RWPE1 (cell line): ENCODE measurements around the gene SEC11A.
A peak's percentile ranks its signal among the peaks of the same experiment; 100 is the strongest.

Experiments used
- CTCF ChIA-PET: fragments of 350-600 bp; sonication (Branson Sonifier 250); formaldehyde crosslinking; extraction: SDS; loops from one replicate; lab custom pipeline; 2021; lab: Yijun Ruan, JAX
- POLR2A ChIA-PET: fragments of 400-600 bp; formaldehyde crosslinking; extraction: SDS; loops from one replicate; lab custom pipeline; 2020; ENCODE audit warnings: antibody characterized with exemption; ENCODE audit not compliant: low non-redundant PET; lab: Yijun Ruan, JAX
- DNase-seq: peaks from one replicate; pipeline ENCODE4 v3.0.0; 2012; ENCODE audit warnings: low spot score
- H3K27ac ChIP-seq: fragments of 450-650 bp; 2 replicates; pipeline ENCODE4 v1.5.1; 2017
- TF ChIP-seq, protein P1 (sequence below): fragments of 450-650 bp; conservative IDR thresholded peaks from 2 replicates; pipeline ENCODE4 v1.5.1; 2017; ENCODE audit warnings: low read depth, mild to moderate bottlenecking

The SEC11A gene

DNA sequence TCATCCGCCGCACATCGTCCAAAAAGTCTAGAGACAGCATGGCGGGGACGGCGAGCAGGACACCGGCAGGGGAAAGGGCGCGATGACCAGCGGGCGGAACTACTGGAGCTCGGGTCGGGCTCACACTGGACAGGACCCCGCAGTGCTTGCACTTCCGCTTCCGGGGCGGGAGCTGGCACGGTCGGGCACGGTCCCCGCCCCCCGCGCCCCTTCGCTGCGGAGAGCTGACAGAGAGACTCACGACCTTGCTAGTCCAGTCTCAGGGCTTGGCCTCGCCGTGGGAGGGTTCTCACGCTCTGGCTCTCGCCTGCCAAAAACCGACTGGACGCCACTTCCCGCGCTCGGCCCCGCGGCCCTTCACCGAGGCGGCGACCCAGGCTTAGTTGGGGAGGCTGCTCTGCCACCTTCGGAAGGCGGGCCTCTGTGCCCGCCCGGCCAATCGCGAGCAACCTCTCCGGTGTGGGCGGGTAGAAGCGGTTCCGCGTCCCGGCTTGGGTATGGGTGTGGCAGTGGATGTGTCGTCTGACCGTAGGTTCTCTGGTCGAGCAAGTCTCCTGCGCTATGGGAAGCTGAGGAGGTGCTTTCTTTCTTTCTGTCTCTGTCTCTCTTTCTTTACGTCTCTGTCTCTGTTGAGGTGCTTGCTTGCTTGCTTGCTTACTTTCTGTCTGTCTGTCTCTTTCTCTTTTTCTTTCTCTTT, at the start of gene SEC11A:
Gene SEC11A, minus strand, starts transcription at position 104 of the 697 bp plus-strand sequence. Its CDS starts 64 bp downstream, at position 40.
- CTCF ChIA-PET: interaction anchor here (0.6 to 1.4 kb wide), 8 partner anchors 9 to 426 kb away, joined by 3 to 7 read pairs (median 4); no protein-coding TSS in a partner anchor
- TF ChIP-seq, protein P1, sequence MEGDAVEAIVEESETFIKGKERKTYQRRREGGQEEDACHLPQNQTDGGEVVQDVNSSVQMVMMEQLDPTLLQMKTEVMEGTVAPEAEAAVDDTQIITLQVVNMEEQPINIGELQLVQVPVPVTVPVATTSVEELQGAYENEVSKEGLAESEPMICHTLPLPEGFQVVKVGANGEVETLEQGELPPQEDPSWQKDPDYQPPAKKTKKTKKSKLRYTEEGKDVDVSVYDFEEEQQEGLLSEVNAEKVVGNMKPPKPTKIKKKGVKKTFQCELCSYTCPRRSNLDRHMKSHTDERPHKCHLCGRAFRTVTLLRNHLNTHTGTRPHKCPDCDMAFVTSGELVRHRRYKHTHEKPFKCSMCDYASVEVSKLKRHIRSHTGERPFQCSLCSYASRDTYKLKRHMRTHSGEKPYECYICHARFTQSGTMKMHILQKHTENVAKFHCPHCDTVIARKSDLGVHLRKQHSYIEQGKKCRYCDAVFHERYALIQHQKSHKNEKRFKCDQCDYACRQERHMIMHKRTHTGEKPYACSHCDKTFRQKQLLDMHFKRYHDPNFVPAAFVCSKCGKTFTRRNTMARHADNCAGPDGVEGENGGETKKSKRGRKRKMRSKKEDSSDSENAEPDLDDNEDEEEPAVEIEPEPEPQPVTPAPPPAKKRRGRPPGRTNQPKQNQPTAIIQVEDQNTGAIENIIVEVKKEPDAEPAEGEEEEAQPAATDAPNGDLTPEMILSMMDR: no peak
- POLR2A ChIA-PET: interaction anchor here (1.0 to 1.3 kb wide), 4 partner anchors 19 to 31 kb away, joined by 4 to 5 read pairs (median 4); no protein-coding TSS in a partner anchor
- DNase-seq: peak; percentile 99
- peak within 1 kb of the TSS; percentile 99 for H3K27ac ChIP-seq

DNA sequence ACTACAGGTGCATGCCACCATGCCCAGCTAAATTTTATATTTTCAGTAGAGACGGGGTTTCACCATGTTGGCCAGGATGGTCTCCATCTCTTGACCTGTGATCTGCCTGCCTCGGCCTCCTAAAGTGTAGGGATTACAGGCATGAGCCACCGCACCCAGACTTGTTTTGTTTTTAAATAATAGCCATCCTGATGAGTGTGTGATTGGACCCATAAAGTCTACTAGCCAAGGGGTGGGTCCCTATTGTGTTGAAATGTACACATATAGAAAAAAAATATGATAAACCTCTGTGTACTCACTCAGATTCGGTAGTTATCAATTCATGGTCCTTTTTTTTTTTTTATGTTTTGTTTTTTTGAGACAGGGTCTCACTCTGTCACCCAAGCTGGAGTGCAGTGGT, 49.7 kb upstream of the SEC11A start:
- POLR2A ChIA-PET: no interaction called here
- DNase-seq: no peak
- CTCF ChIA-PET: no interaction called here

DNA sequence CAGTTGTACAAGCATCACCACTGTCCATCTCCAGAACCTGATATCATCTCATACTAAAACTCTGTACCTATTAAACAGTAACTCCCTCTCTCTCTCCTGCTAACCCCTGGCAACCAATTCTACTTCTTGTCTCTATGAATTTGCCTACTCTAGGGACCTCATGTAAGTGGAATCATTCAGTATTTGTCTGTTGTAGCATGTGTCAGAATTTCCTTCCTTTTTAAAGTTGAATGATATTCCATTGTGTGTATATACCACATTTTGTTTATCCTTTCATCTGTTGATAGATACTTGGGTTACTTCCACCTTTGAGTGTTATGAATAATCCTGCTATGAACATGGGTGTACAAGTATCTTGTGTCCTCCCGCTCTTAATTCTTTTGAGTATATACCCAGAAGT, 49.0 kb upstream of the SEC11A start:
- ChIA-PET CTCF (interaction anchor here (0.6 to 0.7 kb wide), 3 partner anchors 16 to 163 kb away, joined by 3 to 4 read pairs (median 3); no protein-coding TSS in a partner anchor), POLR2A (no interaction called here)
- DNase-seq: no peak
- no peak overlapping the region for H3K27ac ChIP-seq
- TF ChIP-seq, protein P1: no peak

More for the DNA sequence above, 49.7 kb upstream of the SEC11A start:
- H3K27ac ChIP-seq: no peak overlapping the region
- TF ChIP-seq, protein P1: no peak

DNA sequence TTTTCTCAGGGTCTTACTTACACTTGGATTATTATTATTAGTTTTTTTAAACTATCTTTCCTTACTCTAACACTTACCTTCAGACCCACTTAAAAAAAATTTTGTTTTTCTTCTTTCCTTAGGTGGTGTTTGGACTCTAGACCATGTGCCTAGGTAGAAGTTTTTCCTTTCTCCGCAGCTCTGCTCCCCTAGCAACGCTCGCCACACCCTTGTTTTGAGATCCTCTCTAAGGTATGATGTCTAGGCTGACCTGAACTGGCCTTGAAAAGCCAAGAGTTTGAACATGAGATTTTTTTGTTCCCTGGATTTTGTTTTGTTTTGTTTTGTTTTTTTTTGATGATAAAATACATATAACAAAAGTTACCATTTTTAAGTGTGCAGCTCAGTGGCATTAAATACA, 48.6 kb upstream of the SEC11A start:
- TF ChIP-seq, protein P1: no peak
- ChIA-PET POLR2A (no interaction called here), CTCF (interaction anchor here (0.6 to 0.7 kb wide), 3 partner anchors 15 to 164 kb away, joined by 3 to 4 read pairs (median 3); no protein-coding TSS in a partner anchor)
- DNase-seq: no peak
- no peak overlapping the region for H3K27ac ChIP-seq

DNA sequence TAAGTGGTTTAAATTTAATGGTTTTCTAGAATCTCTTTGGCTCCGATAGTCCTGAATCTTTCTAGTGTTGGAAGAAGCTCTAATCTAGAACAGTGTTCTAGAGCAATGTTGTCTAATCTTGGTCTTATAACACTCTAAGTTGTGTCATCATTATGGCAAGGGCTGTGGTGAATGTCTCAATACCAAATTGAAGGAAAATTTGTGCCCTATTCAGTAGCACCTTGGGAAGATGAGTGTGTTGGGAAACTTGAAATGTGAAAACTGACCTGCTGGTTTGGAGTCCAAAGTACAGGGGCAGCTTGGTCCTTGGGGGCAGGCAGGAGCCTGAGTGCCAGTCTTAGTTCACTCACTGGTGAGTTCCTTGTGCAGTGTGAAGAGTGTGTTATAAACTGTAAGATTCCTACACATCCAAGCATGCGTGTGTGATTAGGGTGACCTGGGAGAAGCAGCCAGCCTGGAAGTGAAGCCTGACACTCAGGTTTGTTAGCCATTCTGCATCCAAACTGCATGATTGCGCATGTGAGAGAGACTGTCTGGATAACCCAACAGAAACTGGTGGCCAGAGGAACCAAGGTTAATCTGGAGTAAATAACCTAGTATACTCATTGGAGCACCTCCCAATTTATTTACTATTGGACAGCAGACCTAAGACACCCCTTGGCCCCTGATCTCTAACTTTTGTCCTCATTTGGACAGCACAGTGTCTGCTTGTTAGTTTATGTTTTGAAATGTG, 47.1 kb upstream of the SEC11A start:
- CTCF ChIA-PET: interaction anchor here (0.6 kb wide), 2 partner anchors 115 to 599 kb away, joined by 3 to 5 read pairs; no protein-coding TSS in a partner anchor
- POLR2A ChIA-PET: no interaction called here
- TF ChIP-seq, protein P1: no peak
- DNase-seq: no peak
- no peak overlapping the region for H3K27ac ChIP-seq

DNA sequence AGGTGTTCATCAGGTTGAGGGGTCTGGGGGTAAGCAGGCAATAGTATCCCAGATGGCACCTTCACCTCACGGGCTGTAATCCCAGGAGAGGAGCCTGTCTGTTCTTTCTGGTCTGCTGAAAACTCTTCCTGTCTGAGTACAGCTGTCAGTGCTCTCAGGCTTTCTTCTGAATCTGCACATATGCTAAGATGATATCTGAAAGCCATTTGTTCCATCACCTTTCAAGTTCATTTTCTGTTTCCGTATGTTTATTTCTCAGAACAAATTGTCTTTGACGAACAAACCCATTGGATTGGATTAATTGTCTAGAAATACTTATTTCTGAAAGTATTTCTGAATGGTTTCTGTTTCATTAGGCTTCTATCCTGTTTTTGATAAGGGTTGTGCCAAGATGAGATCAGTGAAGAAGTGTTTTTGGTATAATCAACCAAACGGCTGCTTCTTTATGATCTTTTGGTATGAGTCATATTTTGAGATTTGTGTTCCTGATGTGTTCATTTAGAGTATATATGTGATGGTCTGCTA, 45.7 kb upstream of the SEC11A start:
- ChIA-PET POLR2A (no interaction called here), CTCF (no interaction called here)
- DNase-seq: no peak
- TF ChIP-seq, protein P1: no peak
- H3K27ac ChIP-seq: no peak overlapping the region
